Adrenal gland (tissue), 12 donors: Measurements from ENCODE around the gene BCDIN3D. TPM values are rescaled to one million over a fixed set of nuclear protein-coding genes. Genes with fewer than 3 reads are reported as not detected.

Experiments used
- DNase-seq, 7 donors: peaks; one replicate each; pipeline ENCODE4 v3.0.0-alpha.2; 2019 to 2020
- H3K27ac ChIP-seq, 5 donors: fragments of 200-600 bp; sonication (generic) in 4 of 5; 1 replicate in 3 of 5; 2 replicates in 2 of 5; pipeline versions ENCODE4 v1.5.1 to v1.8.0; 2016 to 2020; ENCODE audit warnings: mild to moderate bottlenecking in 1 of 5
- H3K27me3 ChIP-seq: fragments of 200-600 bp; 2 replicates; pipeline ENCODE4 v1.8.0; 2021
- H3K36me3 ChIP-seq, 2 donors: fragments of 200-600 bp; replicated peaks in 1 of 2; 1 replicate in 1 of 2; 2 replicates in 1 of 2; pipeline versions ENCODE4 v1.5.1 to v1.8.0; 2018 to 2022
- H3K4me1 ChIP-seq, 2 donors: fragments of 200-600 bp; replicated peaks in 1 of 2; 1 replicate in 1 of 2; 2 replicates in 1 of 2; pipeline versions ENCODE4 v1.5.1 to v1.8.0; 2018 to 2021
- H3K4me3 ChIP-seq, 4 donors: fragments of 200-600 bp; sonication (generic) in 3 of 4; one replicate each; pipeline ENCODE4 v1.5.1; 2016 to 2018
- H3K9me3 ChIP-seq, 3 donors: fragments of 200-600 bp; sonication (generic) in 1 of 3; replicated peaks in 1 of 3; 1 replicate in 2 of 3; 2 replicates in 1 of 3; pipeline versions ENCODE4 v1.5.1 to v1.8.0; 2016 to 2021
- CTCF ChIP-seq, 6 experiments: fragments of 450-650 bp in 4 of 6; fragments of 200-600 bp in 2 of 6; sonication (generic) in 1 of 6; IDR thresholded peaks; 1 replicate in 5 of 6; 2 replicates in 1 of 6; pipeline versions ENCODE4 v1.5.1 to v1.8.0; 2016 to 2021; ENCODE audit warnings: antibody characterized with exemption in 6 of 6, mild to moderate bottlenecking in 2 of 6, moderate library complexity in 1 of 6
- POLR2A ChIP-seq, 2 donors: fragments of 450-650 bp; IDR thresholded peaks; one replicate each; pipeline ENCODE4 v1.6.1; 2017; ENCODE audit warnings: antibody characterized with exemption in 2 of 2, mild to moderate bottlenecking in 2 of 2, moderate library complexity in 1 of 2
- WGBS, 4 donors: extraction: QIAGEN DNeasy Blood & Tissue Kit in 2 of 4; methylation state at CpG; one replicate each; pipeline versions ENCODE4 v1.1.5 to v1.1.7; 2013 to 2017; 5-methylcytosine and 5-hydroxymethylcytosine counted together
- intact Hi-C, 2 donors: fragments of 100-400 bp; cut with DNase I; formaldehyde crosslinking; loops; one replicate each; pipeline versions ENCODE4 v1.14.1 to v1.15.0; 2022 to 2023
- polyA plus RNA-seq, 3 donors: library from polyadenylated mRNA; stranded (reverse); fragments of 200-250 nt in 2 of 3; fragments of 350-450 nt in 1 of 3; fragmentation: Illumina TruSeq in 1 of 3; extraction: RNeasy Lipid Tissue Mini Kit (QIAGEN cat#74804) in 1 of 3; gene quantifications; one replicate each; pipeline ENCODE4 v1.2.3, GENCODE V29; 2013 to 2014
- total RNA-seq, 9 donors: library from RNA; depleted of rRNA in 4 of 9; stranded (reverse); fragments of >200 nt in 4 of 9; fragments of 120-200 nt in 1 of 9; fragmentation: NEBNext Ultra II Directional in 1 of 9; extraction: Animal tissue kit (Norgen Biotek cat#: 25700) in 1 of 9; gene quantifications; one replicate each; pipeline versions ENCODE4 v1.1.0 to v1.2.4, GENCODE V29; 2013 to 2023
- donor health status: healthy with polysubstance abuse.
- donor health status: Bipolar disorder and iron deficiency.
- donor health status: DM: yes; HTN: yes; CAD: no.
- donor health status: DM: no; HTN: no; CAD: no.
- donor health status: DM: no; HTN: no; CAD: no.
- donor health status: DM: yes; HTN: yes; CAD: no.

Gene BCDIN3D
- total and polyA plus RNA-seq, 12 donors, result 1.9 to 8.9 (median 4.8) TPM

GRCh38 chr12:49871263-49871561, 28.3 kb upstream of the BCDIN3D start:
- Histone ChIP-seq H3K4me3 (no peak overlapping the region), H3K4me1 (peaks cover 0 to 31% of the 10 kb centered on the region in 2 donors), H3K27ac (no peak overlapping the region), H3K9me3 (no peaks in the 10 kb centered on the region), H3K27me3 (no peaks in the 10 kb centered on the region), H3K36me3 (no peaks in the 10 kb centered on the region)
- intact Hi-C loops, result no loop called here
- 79 to 95% (median 83%) methylated on average over 2 to 4 of the region's 4 CpGs for WGBS, 4 donors
- no peak for TF ChIP-seq CTCF (IDR thresholded peaks at IDR 0.05)
- peak in 1 of 7 donors; percentile 48 for DNase-seq

- H3K27ac ChIP-seq, result peak overlapping the region in 1 of 5 donors; percentile 90
- no peak overlapping the region for H3K4me3 ChIP-seq
- H3K9me3 ChIP-seq, result no peaks in the 10 kb centered on the region
- H3K36me3 ChIP-seq, result no peaks in the 10 kb centered on the region
- H3K4me1 ChIP-seq, result peaks cover 0 to 31% of the 10 kb centered on the region in 2 donors
- TF ChIP-seq POLR2A (IDR thresholded peaks at IDR 0.05) (no peak), CTCF (IDR thresholded peaks at IDR 0.05) (no peak)
- 92 to 96% (median 94%) methylated on average over 9 to 11 of the region's 11 CpGs for WGBS, 4 donors
- intact Hi-C loops, result no loop called here
- H3K27me3 ChIP-seq, result no peaks in the 10 kb centered on the region
- peak in 1 of 7 donors; percentile 50 for DNase-seq
These were observed 27.8 kb upstream of the BCDIN3D start for GRCh38 chr12:49870501-49871262.

- intact Hi-C loops, result loop anchor here (5.0 to 10.0 kb wide), 4 partner anchors 95 to 187 kb away; partner anchors contain the start of genes ASIC1 (in 2 of the 2) and AQP5 (in 1 of the 2)
- TF ChIP-seq POLR2A (IDR thresholded peaks at IDR 0.05) (no peak), CTCF (IDR thresholded peaks at IDR 0.05) (no peak)
- WGBS, 4 donors, result 91 to 98% (median 93%) methylated on average over 8 to 14 of the region's 14 CpGs
- no peaks in the 10 kb centered on the region for H3K36me3 ChIP-seq
- H3K9me3 ChIP-seq, result no peaks in the 10 kb centered on the region
- no peaks in the 10 kb centered on the region for H3K27me3 ChIP-seq
- peak overlapping the region in 2 of 5 donors; percentile 55 to 90 for H3K27ac ChIP-seq
- DNase-seq, result peak in 1 of 7 donors; percentile 53
- H3K4me1 ChIP-seq, result peaks cover 0 to 31% of the 10 kb centered on the region in 2 donors
- H3K4me3 ChIP-seq, result no peak overlapping the region
These were observed 27.1 kb upstream of the BCDIN3D start for GRCh38 chr12:49869816-49870500.

- Histone ChIP-seq H3K27ac (peak overlapping the region in 4 of 5 donors; percentile 21 to 90 (median 55)), H3K36me3 (no peaks in the 10 kb centered on the region), H3K9me3 (no peaks in the 10 kb centered on the region), H3K4me1 (peaks cover 0 to 31% of the 10 kb centered on the region in 2 donors), H3K27me3 (no peaks in the 10 kb centered on the region), H3K4me3 (no peak overlapping the region)
- 20 to 46% (median 41%) methylated on average over 4 to 16 of the region's 16 CpGs for WGBS, 4 donors
- peak; percentile 69 to 98 (median 90) for DNase-seq
- intact Hi-C loops, result loop anchor here (5.0 to 10.0 kb wide), 4 partner anchors 96 to 188 kb away; partner anchors contain the start of genes ASIC1 (in 2 of the 2) and AQP5 (in 1 of the 2)
- no peak for TF ChIP-seq POLR2A (IDR thresholded peaks at IDR 0.05)
- TF ChIP-seq CTCF (IDR thresholded peaks at IDR 0.05), result no peak
These were observed 26.3 kb upstream of the BCDIN3D start for GRCh38 chr12:49868952-49869815.
